Stomach (tissue), 4 donors: ENCODE data around the gene CDRT15.

Experiments used
- EP300 ChIP-seq: sonication (generic); formaldehyde crosslinking; IDR thresholded peaks from one replicate; pipeline ENCODE4 v1.6.1; 2017; ENCODE audit warnings: antibody characterized with exemption
- POLR2A ChIP-seq, 4 donors: fragments of 450-650 bp; IDR thresholded peaks; one replicate each; pipeline ENCODE4 v1.6.1; 2016; ENCODE audit warnings: antibody characterized with exemption in 4 of 4, control low read depth in 2 of 4, mild to moderate bottlenecking in 1 of 4, moderate library complexity in 1 of 4
- POLR2AphosphoS5 ChIP-seq, 3 donors: sonication (generic); formaldehyde crosslinking; IDR thresholded peaks; one replicate each; pipeline ENCODE4 v1.6.1; 2016; ENCODE audit warnings: antibody characterized with exemption in 3 of 3
- TF ChIP-seq, protein P1 (sequence below), 7 experiments: fragments of 450-650 bp in 4 of 7; fragments of 200-600 bp in 3 of 7; sonication (generic) in 3 of 7; IDR thresholded peaks; one replicate each; pipeline ENCODE4 v1.5.1; 2016 to 2019; ENCODE audit warnings: antibody characterized with exemption in 7 of 7, control low read depth in 2 of 7, mild to moderate bottlenecking in 1 of 7

DNA sequence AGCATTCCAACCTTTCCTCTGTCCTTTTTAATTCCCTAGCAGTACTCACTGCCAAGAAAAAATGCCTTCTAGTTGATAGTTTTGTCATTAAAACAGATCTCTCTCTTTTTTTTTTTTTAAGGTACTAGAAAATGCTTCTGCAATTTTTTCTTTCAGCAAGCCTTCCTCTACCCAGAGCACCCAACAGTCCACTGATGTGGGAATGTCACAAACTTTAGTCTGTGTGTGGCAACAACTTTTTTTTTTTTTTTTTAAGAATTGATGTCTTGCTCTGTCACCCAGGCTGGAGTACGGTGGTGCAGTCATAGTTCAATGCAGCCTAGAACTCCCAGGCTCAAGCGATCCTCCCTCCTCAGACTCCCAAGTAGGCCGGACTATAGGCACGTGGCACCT is 34.7 kb downstream of the CDRT15 start:
- TF ChIP-seq, protein P1, sequence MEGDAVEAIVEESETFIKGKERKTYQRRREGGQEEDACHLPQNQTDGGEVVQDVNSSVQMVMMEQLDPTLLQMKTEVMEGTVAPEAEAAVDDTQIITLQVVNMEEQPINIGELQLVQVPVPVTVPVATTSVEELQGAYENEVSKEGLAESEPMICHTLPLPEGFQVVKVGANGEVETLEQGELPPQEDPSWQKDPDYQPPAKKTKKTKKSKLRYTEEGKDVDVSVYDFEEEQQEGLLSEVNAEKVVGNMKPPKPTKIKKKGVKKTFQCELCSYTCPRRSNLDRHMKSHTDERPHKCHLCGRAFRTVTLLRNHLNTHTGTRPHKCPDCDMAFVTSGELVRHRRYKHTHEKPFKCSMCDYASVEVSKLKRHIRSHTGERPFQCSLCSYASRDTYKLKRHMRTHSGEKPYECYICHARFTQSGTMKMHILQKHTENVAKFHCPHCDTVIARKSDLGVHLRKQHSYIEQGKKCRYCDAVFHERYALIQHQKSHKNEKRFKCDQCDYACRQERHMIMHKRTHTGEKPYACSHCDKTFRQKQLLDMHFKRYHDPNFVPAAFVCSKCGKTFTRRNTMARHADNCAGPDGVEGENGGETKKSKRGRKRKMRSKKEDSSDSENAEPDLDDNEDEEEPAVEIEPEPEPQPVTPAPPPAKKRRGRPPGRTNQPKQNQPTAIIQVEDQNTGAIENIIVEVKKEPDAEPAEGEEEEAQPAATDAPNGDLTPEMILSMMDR (IDR thresholded peaks at IDR 0.05) = no peak
- no peak for TF ChIP-seq POLR2A (IDR thresholded peaks at IDR 0.05)
- no peak for TF ChIP-seq POLR2AphosphoS5 (IDR thresholded peaks at IDR 0.05)
- no peak for TF ChIP-seq EP300
